OCI-LY7 (cell line): ENCODE data around the gene PLCB2. TPM values are rescaled to one million over a fixed set of nuclear protein-coding genes. Genes with fewer than 3 reads are reported as not detected.

ENCODE experiments used
- BruUV-seq: library from RNA; stranded (reverse); fragments of 400-500 nt; replicated peaks from 2 replicates; lab custom pipeline; 2021; lab: Mats Ljungman, UMichigan
- CTCF ChIA-PET: fragments of 300-600 bp; sonication (Branson Sonifier 250); formaldehyde crosslinking; loops from one replicate; lab custom pipeline; 2022; ENCODE audit warnings: antibody characterized with exemption; ENCODE audit not compliant: unreplicated experiment; lab: Charles Lee
- POLR2A ChIA-PET: fragments of 300-600 bp; sonication (Branson Sonifier 250); formaldehyde crosslinking; loops from one replicate; lab custom pipeline; 2022; ENCODE audit warnings: antibody characterized with exemption; lab: Charles Lee
- DNase-seq: peaks from one replicate; pipeline ENCODE4 v3.0.0-alpha.2; 2015; ENCODE audit warnings: low spot score
- H2AFZ ChIP-seq: fragments of 200-600 bp; sonication (generic), shearing (Covaris generic); 2 replicates; pipeline ENCODE4 v1.6.1; 2014; ENCODE audit warnings: mild to moderate bottlenecking, antibody characterized with exemption, low read length, moderate library complexity
- H3K27ac ChIP-seq: fragments of 200-600 bp; sonication (generic); 2 replicates; pipeline ENCODE4 v1.5.1; 2014; ENCODE audit warnings: mixed run types, low read depth, mild to moderate bottlenecking, moderate library complexity, low read length, inconsistent platforms; ENCODE audit not compliant: poor library complexity, severe bottlenecking
- H3K36me3 ChIP-seq: fragments of 200-600 bp; sonication (generic); 2 replicates; pipeline ENCODE4 v1.6.1; 2014; ENCODE audit warnings: mild to moderate bottlenecking, antibody characterized with exemption, low read length, moderate library complexity, mixed read lengths; ENCODE audit not compliant: insufficient read depth
- H3K4me1 ChIP-seq: fragments of 200-600 bp; sonication (generic); 2 replicates; pipeline ENCODE4 v1.5.1; 2014; ENCODE audit warnings: mild to moderate bottlenecking, low read length; ENCODE audit not compliant: insufficient read depth, poor library complexity, severe bottlenecking
- H3K4me2 ChIP-seq: fragments of 200-600 bp; sonication (generic); 2 replicates; pipeline ENCODE4 v1.6.1; 2014; ENCODE audit warnings: mild to moderate bottlenecking, low read length
- H3K4me3 ChIP-seq: fragments of 200-600 bp; sonication (generic); 2 replicates; pipeline ENCODE4 v1.5.1; 2014; ENCODE audit warnings: mild to moderate bottlenecking, low read depth, low read length; ENCODE audit not compliant: poor library complexity, severe bottlenecking
- H3K79me2 ChIP-seq: fragments of 200-600 bp; sonication (generic); 2 replicates; pipeline ENCODE4 v1.6.1; 2016; ENCODE audit warnings: low read depth, mild to moderate bottlenecking, low read length, moderate library complexity, mixed read lengths; ENCODE audit not compliant: insufficient read depth
- H3K9me2 ChIP-seq: fragments of 200-600 bp; sonication (generic); 2 replicates; pipeline ENCODE4 v1.6.1; 2016; ENCODE audit warnings: mild to moderate bottlenecking, low read length, mixed read lengths; ENCODE audit not compliant: insufficient read depth
- H3K9me3 ChIP-seq: fragments of 200-600 bp; sonication (generic); 2 replicates; pipeline ENCODE4 v1.6.1; 2014; ENCODE audit warnings: mild to moderate bottlenecking, mixed run types, low read length, mixed read lengths
- H4K20me1 ChIP-seq: fragments of 200-600 bp; sonication (generic); 2 replicates; pipeline ENCODE4 v1.6.1; 2014; ENCODE audit warnings: mild to moderate bottlenecking, antibody characterized with exemption, low read length, moderate library complexity, mixed read lengths; ENCODE audit not compliant: insufficient read depth
- CTCF ChIP-seq: fragments of 200-600 bp; sonication (generic); conservative IDR thresholded peaks from 2 replicates; pipeline ENCODE4 v1.5.1; 2014; ENCODE audit warnings: mild to moderate bottlenecking, antibody characterized with exemption, low read length, moderate library complexity, mixed read lengths
- EZH2phosphoT487 ChIP-seq: fragments of 200-600 bp; sonication (generic); IDR thresholded peaks from 2 replicates; pipeline ENCODE4 v1.6.1; 2018; ENCODE audit warnings: low read depth, borderline replicate concordance, mild to moderate bottlenecking, mixed run types, antibody characterized with exemption, low read length, moderate library complexity, mixed read lengths
- intact Hi-C: fragments of 100-400 bp; cut with micrococcal nuclease; formaldehyde crosslinking; loops from one replicate; pipeline ENCODE4 v1.10.0; 2022; ENCODE audit not compliant: unreplicated experiment
- total RNA-seq, 2 experiments: library from RNA; depleted of rRNA in 1 of 2; stranded (reverse); fragments of >200 nt in 1 of 2; shearing (Covaris generic) in 1 of 2; gene quantifications; 2 replicates each; pipeline ENCODE4 v1.2.3, GENCODE V29; 2014 to 2022

Gene PLCB2
- total RNA-seq, 2 experiments from 2014 or later, result 9.6 TPM; not detected in 1

GRCh38 chr15:40345867-40346578 lies 38.3 kb upstream of the PLCB2 start:
- Histone ChIP-seq H3K27ac (no peak overlapping the region), H3K4me1 (peaks cover 4% of the 10 kb centered on the region)
- intact Hi-C loops, result no loop called here

DNA sequence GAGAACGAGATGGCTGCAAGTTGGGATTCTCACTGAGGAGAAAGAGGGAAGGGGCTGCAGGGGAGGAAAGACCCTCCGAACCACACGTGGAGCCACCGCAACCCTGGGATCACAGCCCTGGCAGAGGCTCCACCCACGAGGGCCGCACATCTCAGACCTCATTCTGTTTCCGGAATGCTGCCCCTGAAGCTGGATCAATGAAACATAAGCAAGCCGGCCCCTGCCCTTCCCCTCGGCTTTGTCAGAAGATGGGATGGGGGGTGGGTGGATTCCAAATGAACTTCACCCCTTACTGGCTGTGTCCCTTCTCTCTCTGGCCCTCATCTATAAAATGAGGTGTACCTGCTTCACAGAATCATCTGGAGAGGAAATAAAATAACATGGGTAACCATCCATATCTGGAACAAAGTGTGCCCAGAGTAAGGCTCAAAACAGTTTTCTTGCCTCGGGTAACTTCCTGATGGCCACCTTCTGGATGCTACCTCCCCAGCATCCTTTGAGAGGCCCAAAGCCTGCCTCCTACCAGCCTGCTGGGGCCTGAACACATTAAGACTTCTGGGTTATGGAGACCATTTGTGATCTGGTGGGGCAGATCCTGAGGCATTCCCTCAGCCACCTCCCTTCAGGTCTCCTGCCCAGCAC lies 37.6 kb upstream of the PLCB2 start:
- peaks cover 4% of the 10 kb centered on the region for H3K4me1 ChIP-seq
- no peaks in the 10 kb centered on the region for H4K20me1 ChIP-seq
- no peak overlapping the region for H3K27ac ChIP-seq
- no peak for TF ChIP-seq EZH2phosphoT487
- TF ChIP-seq CTCF, result no peak
- no peaks in the 10 kb centered on the region for H3K36me3 ChIP-seq
- no peak overlapping the region for H3K4me3 ChIP-seq
- CTCF ChIA-PET, result no interaction called here
- no peak overlapping the region for H2AFZ ChIP-seq
- no peaks in the 10 kb centered on the region for H3K79me2 ChIP-seq
- no peak overlapping the region for H3K4me2 ChIP-seq
- H3K9me2 ChIP-seq, result no peaks in the 10 kb centered on the region
- DNase-seq, result no peak
- no peaks in the 10 kb centered on the region for H3K9me3 ChIP-seq
- intact Hi-C loops, result no loop called here
- POLR2A ChIA-PET, result interaction anchor here (0.5 kb wide), 1 partner anchor 220 kb away, joined by 3 read pairs; no protein-coding TSS in a partner anchor
- no TSS peak for BruUV-seq

More at GRCh38 chr15:40345867-40346578, 38.3 kb upstream of the PLCB2 start:
- no peak for DNase-seq
- no peaks in the 10 kb centered on the region for H3K36me3 ChIP-seq
- H2AFZ ChIP-seq, result no peak overlapping the region
- no TSS peak for BruUV-seq
- TF ChIP-seq CTCF (no peak), EZH2phosphoT487 (no peak)
- H3K4me3 ChIP-seq, result no peak overlapping the region
- no peaks in the 10 kb centered on the region for H3K9me2 ChIP-seq
- ChIA-PET POLR2A (no interaction called here), CTCF (no interaction called here)
- no peaks in the 10 kb centered on the region for H4K20me1 ChIP-seq
- H3K9me3 ChIP-seq, result no peaks in the 10 kb centered on the region
- H3K79me2 ChIP-seq, result no peaks in the 10 kb centered on the region
- H3K4me2 ChIP-seq, result no peak overlapping the region
